A549 (cell line): ENCODE results near the gene PPP3CA. TPM values are rescaled to one million over a fixed set of nuclear protein-coding genes. Genes with fewer than 3 reads are reported as not detected.

Source experiments
- ATAC-seq, 2 experiments: fragments of 200-7000 bp in 1 of 2; fragments of >200 bp in 1 of 2; cut with Nextera tagmentation in 1 of 2; cut with Tn5 transposase in 1 of 2; 3 replicates each; pipeline versions ENCODE4 v1.8.0 to v1.9.1; 2018 to 2020; ENCODE audit warnings: mild to moderate bottlenecking in 1 of 2, moderate library complexity in 1 of 2
- CTCF ChIA-PET: fragments of 300-600 bp; sonication (Branson Sonifier 250); formaldehyde crosslinking; extraction: SDS; loops from one replicate; lab custom pipeline; 2021; ENCODE audit warnings: antibody characterized with exemption, inconsistent platforms; lab: Yijun Ruan, JAX
- POLR2A ChIA-PET: fragments of 350-600 bp; formaldehyde crosslinking; extraction: SDS; loops from one replicate; lab custom pipeline; 2021; ENCODE audit warnings: antibody characterized with exemption, inconsistent platforms; lab: Yijun Ruan, JAX
- DNase-seq, 2 experiments: peaks; one replicate each; pipeline versions ENCODE4 v3.0.0 to v3.0.0-alpha.2; 2011 to 2016; ENCODE audit warnings: low read depth in 1 of 2, low spot score in 1 of 2
- FAIRE-seq: peaks from 2 replicates; lab custom pipeline; 2011; peaks lifted over from hg19 to GRCh38; lab: Jason Lieb, UNC
- H3K27ac ChIP-seq, 2 experiments: fragments of >200 bp; sonication (Bioruptor Twin); formaldehyde crosslinking; 3 replicates each; pipeline ENCODE4 v1.5.1; 2016 to 2017
- H3K4me1 ChIP-seq: fragments of >200 bp; sonication (Bioruptor Twin); formaldehyde crosslinking; 3 replicates; pipeline ENCODE4 v1.6.1; 2016
- H3K4me2 ChIP-seq: fragments of >200 bp; sonication (Bioruptor Twin); formaldehyde crosslinking; 3 replicates; pipeline ENCODE4 v1.6.1; 2016
- H3K4me3 ChIP-seq: fragments of >200 bp; sonication (Bioruptor Twin); formaldehyde crosslinking; 3 replicates; pipeline ENCODE4 v1.5.1; 2016
- H3K9me3 ChIP-seq: fragments of >200 bp; sonication (Bioruptor Twin); formaldehyde crosslinking; 3 replicates; pipeline ENCODE4 v1.6.1; 2016
- BHLHE40 ChIP-seq: IDR thresholded peaks from 2 replicates; pipeline ENCODE4 v1.6.1; 2012; ENCODE audit warnings: low read depth, low read length, inconsistent platforms
- CBX2 ChIP-seq: fragments of 200-600 bp; sonication (generic); IDR thresholded peaks from 2 replicates; pipeline ENCODE4 v1.6.1; 2016; ENCODE audit warnings: low read depth, mild to moderate bottlenecking, borderline replicate concordance
- CBX8 ChIP-seq: fragments of 200-600 bp; sonication (generic); IDR thresholded peaks from 2 replicates; pipeline ENCODE4 v1.6.1; 2016
- EHF ChIP-seq: fragments of 250-450 bp; sonication (Bioruptor Pico); IDR thresholded peaks from 2 replicates; pipeline ENCODE4 v1.5.0; 2020; ENCODE audit warnings: mild to moderate bottlenecking
- ESRRA ChIP-seq: fragments of 150-350 bp; IDR thresholded peaks from 2 replicates; pipeline ENCODE4 v1.6.1; 2014; ENCODE audit warnings: mild to moderate bottlenecking, low read length, borderline replicate concordance
- FOSB ChIP-seq: fragments of 250-450 bp; sonication (Bioruptor Pico); IDR thresholded peaks from 2 replicates; pipeline ENCODE4 v1.5.0; 2020; ENCODE audit warnings: mild to moderate bottlenecking, moderate library complexity
- FOXS1 ChIP-seq: fragments of 250-450 bp; sonication (Bioruptor Pico); IDR thresholded peaks from 2 replicates; pipeline ENCODE4 v1.5.0; 2020; ENCODE audit warnings: mild to moderate bottlenecking, moderate library complexity
- GATA3 ChIP-seq: IDR thresholded peaks from 2 replicates; pipeline ENCODE4 v1.6.1; 2012; ENCODE audit warnings: borderline replicate concordance
- HOXA7 ChIP-seq: fragments of 250-450 bp; sonication (Bioruptor Pico); IDR thresholded peaks from 2 replicates; pipeline ENCODE4 v1.5.0; 2020; ENCODE audit warnings: mild to moderate bottlenecking, moderate library complexity
- KDM1A ChIP-seq: fragments of 200-600 bp; sonication (generic); IDR thresholded peaks from 2 replicates; pipeline ENCODE4 v1.6.1; 2016; ENCODE audit warnings: low read depth, mild to moderate bottlenecking
- MYC ChIP-seq: IDR thresholded peaks from 2 replicates; pipeline ENCODE4 v1.6.1; 2012; ENCODE audit warnings: mild to moderate bottlenecking, inconsistent platforms, low read length, improper control_type of control experiment, borderline replicate concordance
- NPAS2 ChIP-seq: fragments of 250-450 bp; sonication (Bioruptor Pico); IDR thresholded peaks from 2 replicates; pipeline ENCODE4 v1.8.0; 2022; ENCODE audit warnings: mild to moderate bottlenecking, moderate library complexity, borderline replicate concordance
- NR3C1 ChIP-seq: fragments of >200 bp; sonication (Bioruptor Twin); formaldehyde crosslinking; IDR thresholded peaks from 3 replicates; pipeline ENCODE4 v1.6.1; 2017
- POLR2A ChIP-seq: IDR thresholded peaks from 2 replicates; pipeline ENCODE4 v1.6.1; 2012; ENCODE audit warnings: mild to moderate bottlenecking, low read length
- POLR2AphosphoS2 ChIP-seq: conservative IDR thresholded peaks from 2 replicates; pipeline ENCODE4 v1.6.1; 2012; ENCODE audit warnings: low read length, improper control_type of control experiment, inconsistent platforms
- RARB ChIP-seq: fragments of 250-450 bp; sonication (Bioruptor Pico); IDR thresholded peaks from 2 replicates; pipeline ENCODE4 v1.8.0; 2021; ENCODE audit warnings: mild to moderate bottlenecking, moderate library complexity
- RCOR1 ChIP-seq: fragments of 150-350 bp; IDR thresholded peaks from 2 replicates; pipeline ENCODE4 v1.6.1; 2014; ENCODE audit warnings: antibody characterized with exemption, low read length, low read depth
- RNF2 ChIP-seq: fragments of 200-600 bp; sonication (generic); IDR thresholded peaks from 2 replicates; pipeline ENCODE4 v1.6.1; 2016; ENCODE audit warnings: low read depth, mild to moderate bottlenecking, antibody characterized with exemption, moderate library complexity, borderline replicate concordance
- ZNF302 ChIP-seq: fragments of 250-450 bp; sonication (Bioruptor Pico); IDR thresholded peaks from 2 replicates; pipeline ENCODE4 v1.9.0; 2021; ENCODE audit warnings: inconsistent platforms, mild to moderate bottlenecking, moderate library complexity
- WGBS: methylation state at CpG from one replicate; pipeline ENCODE4 v1.1.6; 2017; ENCODE audit errors: missing lambda C conversion rate; 5-methylcytosine and 5-hydroxymethylcytosine counted together
- polyA plus RNA-seq, 4 experiments: library from polyadenylated mRNA; depleted of rRNA in 3 of 4; stranded (reverse); fragments of >200 nt; fragmentation: RNase III in 1 of 4; extraction: RNeasy Plus Mini Kit Qiagen cat#74134 plus additional on column Dnase treatment in 1 of 4; gene quantifications; 2 replicates in 3 of 4; 3 replicates in 1 of 4; pipeline ENCODE4 v1.2.3, GENCODE V29; 2011 to 2017
- TF ChIP-seq, protein P1 (sequence below): fragments of 200-600 bp; sonication (generic); IDR thresholded peaks from 2 replicates; pipeline ENCODE4 v1.6.1; 2016; ENCODE audit warnings: antibody characterized with exemption, mild to moderate bottlenecking, moderate library complexity
- TF ChIP-seq, protein P2 (sequence below): fragments of 150-350 bp; IDR thresholded peaks from 2 replicates; pipeline ENCODE4 v1.6.1; 2014; ENCODE audit warnings: low read depth, mild to moderate bottlenecking, low read length

The PPP3CA gene
- polyA plus RNA-seq, 2 of the 4 experiments (the other 2 are of a cell fraction) = 21.4 to 42.4 TPM

DNA sequence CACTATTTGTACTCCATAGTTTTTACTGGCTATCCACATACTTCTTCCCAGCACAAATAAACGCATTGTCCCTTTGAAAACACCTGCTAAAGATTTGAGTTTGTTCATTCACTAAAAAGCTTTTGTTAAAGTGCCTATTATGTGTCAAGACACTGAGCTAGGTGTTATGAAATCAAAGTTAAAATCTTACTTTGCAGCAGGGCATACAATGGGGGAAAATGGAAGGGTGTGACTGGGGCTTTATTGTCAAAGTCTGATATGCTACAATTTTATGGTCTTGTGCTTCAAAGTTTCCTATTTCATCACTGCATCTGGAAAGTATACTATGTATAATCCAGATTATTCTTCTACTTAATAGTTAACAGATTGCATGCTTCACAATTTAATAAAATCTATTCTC lies 128.4 kb downstream of the PPP3CA start:
- Histone ChIP-seq H3K27ac (peak overlapping the region; percentile 0 to 54; a peak in 3 of 6 replicates), H3K4me3 (no peak overlapping the region), H3K4me2 (peak overlapping the region; percentile 63), H3K4me1 (peaks cover 72% of the 10 kb centered on the region), H3K9me3 (no peaks in the 10 kb centered on the region)
- TF ChIP-seq CBX8 = no peak
- TF ChIP-seq GATA3 = no peak
- TF ChIP-seq RNF2 = no peak
- TF ChIP-seq FOSB (CRISPR knock-in tag) = no peak
- TF ChIP-seq EHF (CRISPR knock-in tag) = no peak
- TF ChIP-seq RARB (CRISPR knock-in tag) = no peak
- no peak for TF ChIP-seq POLR2A
- TF ChIP-seq MYC = no peak
- TF ChIP-seq, protein P1, sequence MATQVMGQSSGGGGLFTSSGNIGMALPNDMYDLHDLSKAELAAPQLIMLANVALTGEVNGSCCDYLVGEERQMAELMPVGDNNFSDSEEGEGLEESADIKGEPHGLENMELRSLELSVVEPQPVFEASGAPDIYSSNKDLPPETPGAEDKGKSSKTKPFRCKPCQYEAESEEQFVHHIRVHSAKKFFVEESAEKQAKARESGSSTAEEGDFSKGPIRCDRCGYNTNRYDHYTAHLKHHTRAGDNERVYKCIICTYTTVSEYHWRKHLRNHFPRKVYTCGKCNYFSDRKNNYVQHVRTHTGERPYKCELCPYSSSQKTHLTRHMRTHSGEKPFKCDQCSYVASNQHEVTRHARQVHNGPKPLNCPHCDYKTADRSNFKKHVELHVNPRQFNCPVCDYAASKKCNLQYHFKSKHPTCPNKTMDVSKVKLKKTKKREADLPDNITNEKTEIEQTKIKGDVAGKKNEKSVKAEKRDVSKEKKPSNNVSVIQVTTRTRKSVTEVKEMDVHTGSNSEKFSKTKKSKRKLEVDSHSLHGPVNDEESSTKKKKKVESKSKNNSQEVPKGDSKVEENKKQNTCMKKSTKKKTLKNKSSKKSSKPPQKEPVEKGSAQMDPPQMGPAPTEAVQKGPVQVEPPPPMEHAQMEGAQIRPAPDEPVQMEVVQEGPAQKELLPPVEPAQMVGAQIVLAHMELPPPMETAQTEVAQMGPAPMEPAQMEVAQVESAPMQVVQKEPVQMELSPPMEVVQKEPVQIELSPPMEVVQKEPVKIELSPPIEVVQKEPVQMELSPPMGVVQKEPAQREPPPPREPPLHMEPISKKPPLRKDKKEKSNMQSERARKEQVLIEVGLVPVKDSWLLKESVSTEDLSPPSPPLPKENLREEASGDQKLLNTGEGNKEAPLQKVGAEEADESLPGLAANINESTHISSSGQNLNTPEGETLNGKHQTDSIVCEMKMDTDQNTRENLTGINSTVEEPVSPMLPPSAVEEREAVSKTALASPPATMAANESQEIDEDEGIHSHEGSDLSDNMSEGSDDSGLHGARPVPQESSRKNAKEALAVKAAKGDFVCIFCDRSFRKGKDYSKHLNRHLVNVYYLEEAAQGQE = no peak
- no peak for TF ChIP-seq ZNF302
- no peak for TF ChIP-seq POLR2AphosphoS2
- TF ChIP-seq BHLHE40 = no peak
- TF ChIP-seq RCOR1 = no peak
- 53% methylated on average over 1 of the region's 1 CpG for WGBS
- no peak for DNase-seq
- ChIA-PET CTCF (interaction anchor here (0.7 kb wide), 1 partner anchor 35 kb away, joined by 3 read pairs; no protein-coding TSS in a partner anchor), POLR2A (interaction anchor here (2.4 kb wide), 1 partner anchor 128 kb away, joined by 10 read pairs; the partner anchor contains the start of gene PPP3CA)
- ATAC-seq = no peak
- no peak for FAIRE-seq

DNA sequence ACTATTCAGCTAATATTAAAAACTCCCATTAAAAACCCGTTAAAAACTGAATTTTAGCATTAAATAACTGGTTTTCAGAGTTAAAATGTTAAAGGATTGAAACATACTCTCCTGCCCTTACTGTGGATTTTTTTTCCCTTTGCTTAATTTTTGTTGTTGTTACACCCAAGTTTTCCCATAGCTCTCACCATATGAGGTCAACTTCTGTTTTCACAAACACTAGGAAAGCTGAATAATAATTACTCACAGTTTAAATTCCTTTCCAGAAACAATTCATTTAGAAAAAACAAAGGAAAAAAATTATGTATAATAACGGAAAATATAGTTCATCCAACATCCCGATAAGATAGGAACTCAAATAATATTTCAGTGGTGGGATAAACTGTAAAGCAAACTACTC lies 129.0 kb downstream of the PPP3CA start:
- H3K4me3 ChIP-seq = no peak overlapping the region
- CTCF ChIA-PET = interaction anchor here (0.7 to 1.0 kb wide), 2 partner anchors 34 to 1044 kb away, joined by 3 read pairs; no protein-coding TSS in a partner anchor
- WGBS = 43% methylated on average over 3 of the region's 3 CpGs
- H3K4me2 ChIP-seq = peak overlapping the region; percentile 63
- H3K27ac ChIP-seq = peak overlapping the region in 1 of 2 experiments; percentile 0; a peak in 1 of 6 replicates
- POLR2A ChIA-PET = interaction anchor here (2.4 kb wide), 1 partner anchor 129 kb away, joined by 10 read pairs; the partner anchor contains the start of gene PPP3CA
- H3K9me3 ChIP-seq = no peaks in the 10 kb centered on the region
- H3K4me1 ChIP-seq = peaks cover 68% of the 10 kb centered on the region
- no peak for TF ChIP-seq MYC
- TF ChIP-seq KDM1A = no peak
- TF ChIP-seq CBX2 = no peak
- TF ChIP-seq NR3C1 = no peak
- no peak for TF ChIP-seq ZNF302
- TF ChIP-seq NPAS2 (CRISPR knock-in tag) = no peak
- TF ChIP-seq HOXA7 (CRISPR knock-in tag) = no peak
- TF ChIP-seq FOXS1 (CRISPR knock-in tag) = no peak
- no peak for TF ChIP-seq ESRRA
- TF ChIP-seq, protein P2, sequence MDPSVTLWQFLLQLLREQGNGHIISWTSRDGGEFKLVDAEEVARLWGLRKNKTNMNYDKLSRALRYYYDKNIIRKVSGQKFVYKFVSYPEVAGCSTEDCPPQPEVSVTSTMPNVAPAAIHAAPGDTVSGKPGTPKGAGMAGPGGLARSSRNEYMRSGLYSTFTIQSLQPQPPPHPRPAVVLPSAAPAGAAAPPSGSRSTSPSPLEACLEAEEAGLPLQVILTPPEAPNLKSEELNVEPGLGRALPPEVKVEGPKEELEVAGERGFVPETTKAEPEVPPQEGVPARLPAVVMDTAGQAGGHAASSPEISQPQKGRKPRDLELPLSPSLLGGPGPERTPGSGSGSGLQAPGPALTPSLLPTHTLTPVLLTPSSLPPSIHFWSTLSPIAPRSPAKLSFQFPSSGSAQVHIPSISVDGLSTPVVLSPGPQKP = no peak
- FAIRE-seq (no peak), ATAC-seq (no peak), DNase-seq (no peak)
